Adrenal gland (tissue), 12 donors: ENCODE measurements around the gene MAN1C1. TPM values are rescaled to one million over a fixed set of nuclear protein-coding genes. Genes with fewer than 3 reads are reported as not detected.

Experiments used
- DNase-seq, 7 donors: peaks; one replicate each; pipeline ENCODE4 v3.0.0-alpha.2; 2019 to 2020
- H3K27ac ChIP-seq, 5 donors: fragments of 200-600 bp; sonication (generic) in 4 of 5; 1 replicate in 3 of 5; 2 replicates in 2 of 5; pipeline versions ENCODE4 v1.5.1 to v1.8.0; 2016 to 2020; ENCODE audit warnings: mild to moderate bottlenecking in 1 of 5
- H3K27me3 ChIP-seq: fragments of 200-600 bp; 2 replicates; pipeline ENCODE4 v1.8.0; 2021
- H3K36me3 ChIP-seq, 2 donors: fragments of 200-600 bp; replicated peaks in 1 of 2; 1 replicate in 1 of 2; 2 replicates in 1 of 2; pipeline versions ENCODE4 v1.5.1 to v1.8.0; 2018 to 2022
- H3K4me1 ChIP-seq, 2 donors: fragments of 200-600 bp; replicated peaks in 1 of 2; 1 replicate in 1 of 2; 2 replicates in 1 of 2; pipeline versions ENCODE4 v1.5.1 to v1.8.0; 2018 to 2021
- H3K4me3 ChIP-seq, 4 donors: fragments of 200-600 bp; sonication (generic) in 3 of 4; one replicate each; pipeline ENCODE4 v1.5.1; 2016 to 2018
- H3K9me3 ChIP-seq, 3 donors: fragments of 200-600 bp; sonication (generic) in 1 of 3; replicated peaks in 1 of 3; 1 replicate in 2 of 3; 2 replicates in 1 of 3; pipeline versions ENCODE4 v1.5.1 to v1.8.0; 2016 to 2021
- POLR2A ChIP-seq, 2 donors: fragments of 450-650 bp; IDR thresholded peaks; one replicate each; pipeline ENCODE4 v1.6.1; 2017; ENCODE audit warnings: antibody characterized with exemption in 2 of 2, mild to moderate bottlenecking in 2 of 2, moderate library complexity in 1 of 2
- WGBS, 4 donors: extraction: QIAGEN DNeasy Blood & Tissue Kit in 2 of 4; methylation state at CpG; one replicate each; pipeline versions ENCODE4 v1.1.5 to v1.1.7; 2013 to 2017; 5-methylcytosine and 5-hydroxymethylcytosine counted together
- intact Hi-C, 2 donors: fragments of 100-400 bp; cut with DNase I; formaldehyde crosslinking; loops; one replicate each; pipeline versions ENCODE4 v1.14.1 to v1.15.0; 2022 to 2023
- polyA plus RNA-seq, 3 donors: library from polyadenylated mRNA; stranded (reverse); fragments of 200-250 nt in 2 of 3; fragments of 350-450 nt in 1 of 3; fragmentation: Illumina TruSeq in 1 of 3; extraction: RNeasy Lipid Tissue Mini Kit (QIAGEN cat#74804) in 1 of 3; gene quantifications; one replicate each; pipeline ENCODE4 v1.2.3, GENCODE V29; 2013 to 2014
- total RNA-seq, 9 donors: library from RNA; depleted of rRNA in 4 of 9; stranded (reverse); fragments of >200 nt in 4 of 9; fragments of 120-200 nt in 1 of 9; fragmentation: NEBNext Ultra II Directional in 1 of 9; extraction: Animal tissue kit (Norgen Biotek cat#: 25700) in 1 of 9; gene quantifications; one replicate each; pipeline versions ENCODE4 v1.1.0 to v1.2.4, GENCODE V29; 2013 to 2023
- TF ChIP-seq, protein P1 (sequence below), 6 experiments: fragments of 450-650 bp in 4 of 6; fragments of 200-600 bp in 2 of 6; sonication (generic) in 1 of 6; IDR thresholded peaks; 1 replicate in 5 of 6; 2 replicates in 1 of 6; pipeline versions ENCODE4 v1.5.1 to v1.8.0; 2016 to 2021; ENCODE audit warnings: antibody characterized with exemption in 6 of 6, mild to moderate bottlenecking in 2 of 6, moderate library complexity in 1 of 6
- donor health status: healthy with polysubstance abuse.
- donor health status: Bipolar disorder and iron deficiency.
- donor health status: DM: yes; HTN: yes; CAD: no.
- donor health status: DM: no; HTN: no; CAD: no.
- donor health status: DM: no; HTN: no; CAD: no.
- donor health status: DM: yes; HTN: yes; CAD: no.

Gene MAN1C1
- total and polyA plus RNA-seq, 12 donors: 2.7 to 58.7 (median 27.7) TPM

DNA sequence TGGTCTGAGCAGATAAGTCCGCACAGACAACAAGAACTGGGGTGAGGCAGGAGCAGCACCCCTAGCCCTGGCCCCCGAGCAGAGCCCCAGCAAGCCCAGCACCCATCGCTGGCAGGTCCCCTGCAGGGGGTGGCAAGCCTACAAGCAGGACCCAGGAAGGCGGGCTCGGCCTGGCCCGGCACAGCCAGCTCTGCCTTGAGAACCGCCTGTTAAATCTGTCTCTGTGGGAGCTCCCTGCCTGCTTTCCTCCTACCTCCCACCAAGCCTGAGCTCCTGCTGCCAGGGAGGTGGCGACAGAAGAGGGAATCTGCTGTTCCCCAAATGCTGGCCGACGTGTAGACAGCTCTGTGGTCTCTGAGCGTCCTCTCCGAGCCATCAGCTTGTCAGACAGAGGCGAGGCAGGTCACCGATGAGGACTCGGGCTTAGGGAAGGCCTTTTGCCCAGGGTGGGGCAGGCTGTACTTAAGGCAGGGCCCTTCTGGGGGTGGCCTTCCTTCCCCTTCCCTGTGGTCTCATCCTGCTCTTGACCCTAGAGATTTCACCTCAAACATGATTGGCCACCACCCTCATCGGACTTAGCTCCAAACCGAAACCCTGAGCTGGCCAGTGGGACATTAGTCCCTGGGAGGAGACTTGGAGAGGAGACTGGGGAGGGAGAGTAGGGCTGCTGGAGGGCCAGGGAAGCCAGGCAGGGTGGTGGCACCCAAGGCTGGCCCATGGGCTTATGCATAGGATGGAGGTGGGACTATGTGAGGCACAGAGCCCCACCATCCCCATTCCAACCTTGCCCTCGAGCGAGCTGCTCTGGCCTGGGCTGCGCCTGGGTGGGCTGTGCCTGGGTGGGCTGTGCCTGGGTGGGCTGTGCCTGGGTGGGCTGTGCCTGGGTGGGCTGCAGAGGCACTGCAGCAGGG, 191.1 kb downstream of the MAN1C1 start:
- peaks cover 0 to 42% of the 10 kb centered on the region in 2 donors for H3K36me3 ChIP-seq
- 78 to 86% (median 84%) methylated on average over 3 to 20 of the region's 20 CpGs for WGBS, 4 donors
- no peak overlapping the region for H3K4me3 ChIP-seq
- H3K4me1 ChIP-seq: peaks cover 5 to 20% of the 10 kb centered on the region in 2 donors
- intact Hi-C loops: no loop called here
- H3K27me3 ChIP-seq: no peaks in the 10 kb centered on the region
- H3K27ac ChIP-seq: peak overlapping the region in 1 of 5 donors; percentile 52
- DNase-seq: no peak
- no peaks in the 10 kb centered on the region for H3K9me3 ChIP-seq
- TF ChIP-seq POLR2A (IDR thresholded peaks at IDR 0.05): no peak
- TF ChIP-seq, protein P1, sequence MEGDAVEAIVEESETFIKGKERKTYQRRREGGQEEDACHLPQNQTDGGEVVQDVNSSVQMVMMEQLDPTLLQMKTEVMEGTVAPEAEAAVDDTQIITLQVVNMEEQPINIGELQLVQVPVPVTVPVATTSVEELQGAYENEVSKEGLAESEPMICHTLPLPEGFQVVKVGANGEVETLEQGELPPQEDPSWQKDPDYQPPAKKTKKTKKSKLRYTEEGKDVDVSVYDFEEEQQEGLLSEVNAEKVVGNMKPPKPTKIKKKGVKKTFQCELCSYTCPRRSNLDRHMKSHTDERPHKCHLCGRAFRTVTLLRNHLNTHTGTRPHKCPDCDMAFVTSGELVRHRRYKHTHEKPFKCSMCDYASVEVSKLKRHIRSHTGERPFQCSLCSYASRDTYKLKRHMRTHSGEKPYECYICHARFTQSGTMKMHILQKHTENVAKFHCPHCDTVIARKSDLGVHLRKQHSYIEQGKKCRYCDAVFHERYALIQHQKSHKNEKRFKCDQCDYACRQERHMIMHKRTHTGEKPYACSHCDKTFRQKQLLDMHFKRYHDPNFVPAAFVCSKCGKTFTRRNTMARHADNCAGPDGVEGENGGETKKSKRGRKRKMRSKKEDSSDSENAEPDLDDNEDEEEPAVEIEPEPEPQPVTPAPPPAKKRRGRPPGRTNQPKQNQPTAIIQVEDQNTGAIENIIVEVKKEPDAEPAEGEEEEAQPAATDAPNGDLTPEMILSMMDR (IDR thresholded peaks at IDR 0.05): no peak

DNA sequence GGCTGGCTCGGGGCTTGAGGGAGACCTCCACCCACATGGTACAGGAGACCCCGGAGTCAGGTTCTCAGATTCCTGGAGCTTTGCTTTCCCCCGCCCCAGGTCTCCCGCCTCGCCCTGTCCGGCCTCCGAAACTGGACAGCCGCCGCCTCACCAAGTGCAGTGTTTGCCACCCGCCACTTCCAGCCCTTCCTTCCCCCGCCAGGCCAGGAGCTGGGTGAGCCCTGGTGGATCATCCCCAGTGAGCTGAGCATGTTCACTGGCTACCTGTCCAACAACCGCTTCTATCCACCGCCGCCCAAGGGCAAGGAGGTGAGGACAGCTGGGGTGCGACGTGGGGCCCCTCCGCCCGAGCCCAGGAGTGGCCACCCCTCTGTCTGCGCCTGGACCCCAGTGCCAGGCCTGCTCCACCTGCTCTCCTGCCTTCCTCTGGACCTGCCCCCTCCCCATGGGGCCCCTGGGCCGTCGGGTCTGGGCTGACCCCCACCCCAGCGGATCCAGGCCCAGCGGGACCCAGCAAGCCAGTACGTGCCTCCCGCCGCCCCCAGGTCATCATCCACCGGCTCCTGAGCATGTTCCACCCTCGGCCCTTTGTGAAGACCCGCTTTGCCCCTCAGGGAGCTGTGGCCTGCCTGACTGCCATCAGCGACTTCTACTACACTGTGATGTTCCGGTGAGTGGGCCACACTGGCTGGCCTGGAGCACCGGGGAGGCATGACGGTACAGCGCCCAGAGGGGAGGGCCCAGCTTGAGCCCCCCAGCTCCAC, 192.1 kb downstream of the MAN1C1 start:
- no peak for DNase-seq
- 85 to 94% (median 93%) methylated on average over 11 to 34 of the region's 34 CpGs for WGBS, 4 donors
- peaks cover 5 to 20% of the 10 kb centered on the region in 2 donors for H3K4me1 ChIP-seq
- H3K36me3 ChIP-seq: peaks cover 0 to 48% of the 10 kb centered on the region in 2 donors
- no peaks in the 10 kb centered on the region for H3K27me3 ChIP-seq
- TF ChIP-seq POLR2A (IDR thresholded peaks at IDR 0.05): no peak
- TF ChIP-seq, protein P1 (IDR thresholded peaks at IDR 0.05): no peak
- intact Hi-C loops: no loop called here
- no peaks in the 10 kb centered on the region for H3K9me3 ChIP-seq
- H3K4me3 ChIP-seq: no peak overlapping the region
- H3K27ac ChIP-seq: no peak overlapping the region

DNA sequence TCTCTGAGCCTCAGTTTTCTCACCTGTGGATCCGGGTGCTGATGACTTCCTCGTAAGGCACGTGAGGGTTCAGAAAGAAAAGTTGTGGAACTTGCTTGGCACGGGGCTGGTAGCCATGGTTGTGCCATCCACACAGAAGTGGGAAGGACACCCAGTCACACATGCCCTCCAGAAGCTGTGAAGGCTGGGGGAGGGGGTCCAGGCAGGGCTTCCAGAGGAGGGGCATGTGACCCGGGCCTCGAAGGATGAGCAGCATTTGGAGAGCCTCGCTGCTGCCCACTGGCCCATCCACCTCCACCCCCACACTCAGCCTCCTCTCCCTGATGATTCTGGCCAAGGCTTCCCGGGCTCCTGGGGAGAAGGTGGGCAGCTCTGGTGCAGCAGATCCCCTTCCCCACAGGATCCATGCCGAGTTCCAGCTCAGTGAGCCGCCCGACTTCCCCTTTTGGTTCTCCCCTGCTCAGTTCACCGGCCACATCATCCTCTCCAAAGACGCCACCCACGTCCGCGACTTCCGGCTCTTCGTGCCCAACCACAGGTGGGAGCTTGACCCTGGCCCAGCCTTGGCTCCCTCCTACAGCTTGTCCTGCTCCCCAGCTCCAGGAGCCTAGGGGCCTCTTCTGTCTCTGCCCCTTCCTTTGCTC, 192.8 kb downstream of the MAN1C1 start:
- Histone ChIP-seq H3K27ac (peak overlapping the region in 1 of 5 donors; percentile 16), H3K4me1 (peaks cover 5 to 17% of the 10 kb centered on the region in 2 donors), H3K9me3 (no peaks in the 10 kb centered on the region), H3K27me3 (no peaks in the 10 kb centered on the region), H3K36me3 (peaks cover 0 to 55% of the 10 kb centered on the region in 2 donors), H3K4me3 (no peak overlapping the region)
- WGBS, 4 donors: 75 to 84% (median 79%) methylated on average over 14 to 18 of the region's 18 CpGs
- intact Hi-C loops: no loop called here
- DNase-seq: no peak
- TF ChIP-seq, protein P1 (IDR thresholded peaks at IDR 0.05): no peak
- no peak for TF ChIP-seq POLR2A (IDR thresholded peaks at IDR 0.05)

DNA sequence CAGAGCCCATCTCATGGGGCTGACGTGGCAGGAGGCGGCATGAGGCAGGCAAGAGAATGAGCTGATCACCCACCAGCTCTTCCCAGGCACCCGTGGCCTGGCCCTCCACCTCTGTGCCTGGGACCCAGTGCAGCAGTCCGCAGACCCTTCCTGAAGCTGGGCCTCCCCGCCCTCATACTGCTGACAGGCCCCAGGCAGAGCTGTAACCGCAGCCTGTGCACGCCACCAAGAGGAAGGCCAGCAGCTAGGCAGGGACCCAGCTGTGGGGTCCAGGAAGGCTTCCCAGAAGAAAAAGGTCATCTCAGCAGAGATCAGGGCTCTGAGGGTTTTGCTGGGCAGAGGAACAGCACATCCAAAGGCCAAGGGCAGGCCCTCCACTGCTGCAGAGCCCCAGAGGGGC, 193.3 kb downstream of the MAN1C1 start:
- 74 to 90% (median 86%) methylated on average over 3 to 7 of the region's 7 CpGs for WGBS, 4 donors
- Histone ChIP-seq H3K27me3 (no peaks in the 10 kb centered on the region), H3K27ac (no peak overlapping the region), H3K9me3 (no peaks in the 10 kb centered on the region), H3K36me3 (peaks cover 0 to 55% of the 10 kb centered on the region in 2 donors), H3K4me3 (no peak overlapping the region), H3K4me1 (peaks cover 5 to 12% of the 10 kb centered on the region in 2 donors)
- intact Hi-C loops: no loop called here
- TF ChIP-seq POLR2A (IDR thresholded peaks at IDR 0.05): no peak
- TF ChIP-seq, protein P1 (IDR thresholded peaks at IDR 0.05): no peak
- no peak for DNase-seq
